ENCODE data around the gene CAPS2. TPM values are rescaled to one million over a fixed set of nuclear protein-coding genes. Genes with fewer than 3 reads are reported as not detected.

Gene CAPS2
- polyA plus RNA-seq, 1 donor from 2014 or later: 2.1 TPM

DNA sequence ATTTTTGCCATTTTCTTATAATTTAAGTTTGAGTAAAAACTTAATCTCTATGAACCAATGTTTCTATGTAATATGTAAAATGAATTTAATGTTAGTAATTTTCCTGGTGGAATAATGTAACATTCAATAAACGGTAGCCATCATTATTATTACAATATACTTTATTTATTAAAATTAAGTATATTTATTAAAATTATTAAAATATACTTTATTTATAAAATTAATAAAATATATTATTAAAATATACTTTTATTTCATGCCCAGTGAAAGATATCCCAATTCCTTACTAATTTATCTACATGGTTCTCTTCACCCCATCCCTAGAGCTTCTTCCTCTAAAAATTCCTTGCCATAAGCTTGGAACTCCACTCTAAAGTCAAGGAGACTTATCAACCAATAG is 2.5 kb downstream of the CAPS2 start:
- Histone ChIP-seq H3K9ac (ENCODE audit: low read length) (no peak overlapping the region), H4K20me1 (ENCODE audit: insufficient read depth) (no peaks in the 10 kb centered on the region), H3K4me3 (ENCODE audit: low read length) (no peak overlapping the region), H3K27ac (ENCODE audit: low read length) (no peak overlapping the region), H3F3A (ENCODE audit: insufficient read depth, low read length, poor library complexity, severe bottlenecking) (peaks cover 4% of the 10 kb centered on the region), H3K9me2 (ENCODE audit: insufficient read depth, low read length) (no peaks in the 10 kb centered on the region), H3K9me3 (ENCODE audit: low read length) (no peaks in the 10 kb centered on the region), H3K79me2 (replicated peaks; ENCODE audit: insufficient read depth, low read length) (no peaks in the 10 kb centered on the region), H3K27me3 (ENCODE audit: insufficient read depth, low read depth, low read length) (no peaks in the 10 kb centered on the region), H3K36me3 (ENCODE audit: insufficient read depth, low read length) (no peaks in the 10 kb centered on the region), H3K4me2 (ENCODE audit: low read length) (no peak overlapping the region), H2AFZ (ENCODE audit: low read depth, low read length) (no peak overlapping the region)
- no peak for TF ChIP-seq POLR2AphosphoS5 (IDR thresholded peaks at IDR 0.05)
- TF ChIP-seq, protein P1, sequence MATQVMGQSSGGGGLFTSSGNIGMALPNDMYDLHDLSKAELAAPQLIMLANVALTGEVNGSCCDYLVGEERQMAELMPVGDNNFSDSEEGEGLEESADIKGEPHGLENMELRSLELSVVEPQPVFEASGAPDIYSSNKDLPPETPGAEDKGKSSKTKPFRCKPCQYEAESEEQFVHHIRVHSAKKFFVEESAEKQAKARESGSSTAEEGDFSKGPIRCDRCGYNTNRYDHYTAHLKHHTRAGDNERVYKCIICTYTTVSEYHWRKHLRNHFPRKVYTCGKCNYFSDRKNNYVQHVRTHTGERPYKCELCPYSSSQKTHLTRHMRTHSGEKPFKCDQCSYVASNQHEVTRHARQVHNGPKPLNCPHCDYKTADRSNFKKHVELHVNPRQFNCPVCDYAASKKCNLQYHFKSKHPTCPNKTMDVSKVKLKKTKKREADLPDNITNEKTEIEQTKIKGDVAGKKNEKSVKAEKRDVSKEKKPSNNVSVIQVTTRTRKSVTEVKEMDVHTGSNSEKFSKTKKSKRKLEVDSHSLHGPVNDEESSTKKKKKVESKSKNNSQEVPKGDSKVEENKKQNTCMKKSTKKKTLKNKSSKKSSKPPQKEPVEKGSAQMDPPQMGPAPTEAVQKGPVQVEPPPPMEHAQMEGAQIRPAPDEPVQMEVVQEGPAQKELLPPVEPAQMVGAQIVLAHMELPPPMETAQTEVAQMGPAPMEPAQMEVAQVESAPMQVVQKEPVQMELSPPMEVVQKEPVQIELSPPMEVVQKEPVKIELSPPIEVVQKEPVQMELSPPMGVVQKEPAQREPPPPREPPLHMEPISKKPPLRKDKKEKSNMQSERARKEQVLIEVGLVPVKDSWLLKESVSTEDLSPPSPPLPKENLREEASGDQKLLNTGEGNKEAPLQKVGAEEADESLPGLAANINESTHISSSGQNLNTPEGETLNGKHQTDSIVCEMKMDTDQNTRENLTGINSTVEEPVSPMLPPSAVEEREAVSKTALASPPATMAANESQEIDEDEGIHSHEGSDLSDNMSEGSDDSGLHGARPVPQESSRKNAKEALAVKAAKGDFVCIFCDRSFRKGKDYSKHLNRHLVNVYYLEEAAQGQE (IDR thresholded peaks at IDR 0.05; ENCODE audit: borderline replicate concordance): no peak
- TF ChIP-seq SMC3 (conservative IDR thresholded peaks at IDR 0.05; ENCODE audit: poor library complexity): no peak
- TF ChIP-seq CTCF (IDR thresholded peaks at IDR 0.05; ENCODE audit: poor library complexity, severe bottlenecking): no peak
- no peak for TF ChIP-seq EP300 (conservative IDR thresholded peaks at IDR 0.05; ENCODE audit: poor library complexity, severe bottlenecking)
- no peak for TF ChIP-seq MXI1 (conservative IDR thresholded peaks at IDR 0.05; ENCODE audit: poor library complexity, severe bottlenecking)
- no peak for TF ChIP-seq EZH2 (IDR thresholded peaks at IDR 0.05; ENCODE audit: borderline replicate concordance, insufficient read depth, low read length, poor library complexity, severe bottlenecking)
- no peak for TF ChIP-seq TAF1 (IDR thresholded peaks at IDR 0.05; ENCODE audit: low read depth)

GRCh38 chr12:75323663-75324062 is 6.5 kb downstream of the CAPS2 start:
- Histone ChIP-seq H4K20me1 (ENCODE audit: insufficient read depth) (no peaks in the 10 kb centered on the region), H3F3A (ENCODE audit: insufficient read depth, low read length, poor library complexity, severe bottlenecking) (no peaks in the 10 kb centered on the region), H3K9ac (ENCODE audit: low read length) (no peak overlapping the region), H3K4me2 (ENCODE audit: low read length) (no peak overlapping the region), H3K79me2 (replicated peaks; ENCODE audit: insufficient read depth, low read length) (no peaks in the 10 kb centered on the region), H2AFZ (ENCODE audit: low read depth, low read length) (no peak overlapping the region), H3K27me3 (ENCODE audit: insufficient read depth, low read depth, low read length) (no peaks in the 10 kb centered on the region), H3K4me3 (ENCODE audit: low read length) (no peak overlapping the region), H3K27ac (ENCODE audit: low read length) (no peak overlapping the region), H3K9me3 (ENCODE audit: low read length) (no peaks in the 10 kb centered on the region), H3K36me3 (ENCODE audit: insufficient read depth, low read length) (no peaks in the 10 kb centered on the region), H3K9me2 (ENCODE audit: insufficient read depth, low read length) (no peaks in the 10 kb centered on the region)
- no peak for TF ChIP-seq CTCF (IDR thresholded peaks at IDR 0.05; ENCODE audit: poor library complexity, severe bottlenecking)
- TF ChIP-seq TAF1 (IDR thresholded peaks at IDR 0.05; ENCODE audit: low read depth): no peak
- TF ChIP-seq, protein P1 (IDR thresholded peaks at IDR 0.05; ENCODE audit: borderline replicate concordance): no peak
- no peak for TF ChIP-seq SMC3 (conservative IDR thresholded peaks at IDR 0.05; ENCODE audit: poor library complexity)
- TF ChIP-seq EZH2 (IDR thresholded peaks at IDR 0.05; ENCODE audit: borderline replicate concordance, insufficient read depth, low read length, poor library complexity, severe bottlenecking): no peak
- no peak for TF ChIP-seq RAD21 (conservative IDR thresholded peaks at IDR 0.05)
- no peak for TF ChIP-seq EP300 (conservative IDR thresholded peaks at IDR 0.05; ENCODE audit: poor library complexity, severe bottlenecking)
- no peak for TF ChIP-seq POLR2AphosphoS5 (IDR thresholded peaks at IDR 0.05)
- no peak for TF ChIP-seq MXI1 (conservative IDR thresholded peaks at IDR 0.05; ENCODE audit: poor library complexity, severe bottlenecking)

All from neural cell (in vitro differentiated cells).